GM12873 (cell line): Measurements from ENCODE around the gene THAP4.

Source experiments
- TF ChIP-seq, protein P1 (sequence below): IDR thresholded peaks from 2 replicates; pipeline ENCODE4 v1.5.1; 2012; ENCODE audit warnings: low read depth, mild to moderate bottlenecking, moderate library complexity, low read length, control low read depth; ENCODE audit not compliant: insufficient read depth; ENCODE audit errors: missing control alignments

Gene THAP4

DNA sequence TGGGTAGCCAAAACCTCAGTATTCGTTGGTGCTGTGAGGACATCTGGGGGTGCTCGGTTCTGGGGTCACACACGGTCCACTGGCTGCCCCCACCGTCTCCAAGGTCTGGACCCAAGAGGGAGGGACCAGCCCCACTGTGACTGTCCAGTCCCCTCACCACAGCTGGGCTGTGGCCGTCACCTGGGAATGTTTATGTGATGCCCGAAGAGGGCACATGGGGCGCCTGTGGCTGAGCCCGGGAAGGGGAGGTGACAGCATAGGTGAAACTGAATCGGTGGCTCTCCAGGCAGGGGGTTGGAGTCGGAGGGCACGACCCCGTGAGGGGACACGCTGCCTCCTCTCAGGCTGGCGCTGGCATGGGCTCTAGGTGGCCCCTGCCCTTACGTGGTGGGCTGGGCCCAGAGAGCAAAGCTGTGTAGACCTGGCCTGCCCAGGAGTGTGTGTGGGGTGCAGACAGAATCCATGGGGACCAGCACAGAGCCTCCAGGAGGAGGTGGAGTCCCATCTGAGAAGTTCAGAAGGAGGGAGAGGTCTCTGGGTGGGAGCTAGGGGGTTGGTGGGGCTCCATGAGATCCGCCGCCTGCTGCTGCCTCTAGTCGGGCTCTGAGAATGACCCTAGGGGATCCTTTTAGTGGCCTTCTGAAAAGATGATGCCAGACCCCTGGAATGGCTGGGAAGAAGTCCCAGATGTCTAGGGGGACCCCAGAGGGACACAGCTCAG, 76.6 kb downstream of the THAP4 start:
- TF ChIP-seq, protein P1, sequence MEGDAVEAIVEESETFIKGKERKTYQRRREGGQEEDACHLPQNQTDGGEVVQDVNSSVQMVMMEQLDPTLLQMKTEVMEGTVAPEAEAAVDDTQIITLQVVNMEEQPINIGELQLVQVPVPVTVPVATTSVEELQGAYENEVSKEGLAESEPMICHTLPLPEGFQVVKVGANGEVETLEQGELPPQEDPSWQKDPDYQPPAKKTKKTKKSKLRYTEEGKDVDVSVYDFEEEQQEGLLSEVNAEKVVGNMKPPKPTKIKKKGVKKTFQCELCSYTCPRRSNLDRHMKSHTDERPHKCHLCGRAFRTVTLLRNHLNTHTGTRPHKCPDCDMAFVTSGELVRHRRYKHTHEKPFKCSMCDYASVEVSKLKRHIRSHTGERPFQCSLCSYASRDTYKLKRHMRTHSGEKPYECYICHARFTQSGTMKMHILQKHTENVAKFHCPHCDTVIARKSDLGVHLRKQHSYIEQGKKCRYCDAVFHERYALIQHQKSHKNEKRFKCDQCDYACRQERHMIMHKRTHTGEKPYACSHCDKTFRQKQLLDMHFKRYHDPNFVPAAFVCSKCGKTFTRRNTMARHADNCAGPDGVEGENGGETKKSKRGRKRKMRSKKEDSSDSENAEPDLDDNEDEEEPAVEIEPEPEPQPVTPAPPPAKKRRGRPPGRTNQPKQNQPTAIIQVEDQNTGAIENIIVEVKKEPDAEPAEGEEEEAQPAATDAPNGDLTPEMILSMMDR: no peak

DNA sequence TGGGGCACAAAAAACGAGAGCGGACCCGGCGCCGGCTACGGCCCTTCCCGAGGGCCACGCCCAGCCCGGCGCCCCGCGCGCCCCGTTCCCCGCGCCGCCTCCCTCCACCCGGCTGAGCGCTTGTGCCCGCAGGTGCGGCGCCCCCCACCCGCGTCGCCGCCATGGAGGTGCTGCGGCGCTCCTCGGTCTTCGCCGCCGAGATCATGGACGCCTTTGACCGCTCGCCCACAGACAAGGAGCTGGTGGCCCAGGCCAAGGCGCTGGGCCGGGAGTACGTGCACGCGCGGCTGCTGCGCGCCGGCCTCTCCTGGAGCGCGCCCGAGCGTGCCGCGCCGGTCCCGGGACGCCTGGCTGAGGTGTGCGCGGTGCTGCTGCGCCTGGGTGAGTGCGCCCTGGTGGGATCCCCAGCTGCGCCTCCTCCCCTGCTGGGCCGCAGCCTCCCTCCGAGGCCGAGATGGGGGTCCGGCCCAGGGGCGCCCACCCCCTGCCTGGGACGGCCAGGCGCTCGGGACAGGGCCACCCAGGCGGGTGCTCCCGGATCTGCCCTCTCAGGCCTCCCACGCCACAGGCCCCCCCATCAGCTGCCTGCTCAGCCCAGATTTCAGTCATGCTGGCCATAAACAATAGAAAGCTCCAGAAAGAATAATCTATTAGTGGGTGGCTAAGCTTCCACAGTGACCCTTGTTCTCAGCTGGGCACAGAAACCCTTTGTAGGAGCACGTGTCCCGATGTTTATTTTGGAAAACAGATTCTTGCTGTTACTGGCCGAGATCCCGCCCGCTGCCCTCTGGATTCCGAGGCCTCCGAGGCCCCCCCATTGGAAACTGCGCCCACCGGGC, 77.4 kb downstream of the THAP4 start:
- TF ChIP-seq, protein P1: no peak

DNA sequence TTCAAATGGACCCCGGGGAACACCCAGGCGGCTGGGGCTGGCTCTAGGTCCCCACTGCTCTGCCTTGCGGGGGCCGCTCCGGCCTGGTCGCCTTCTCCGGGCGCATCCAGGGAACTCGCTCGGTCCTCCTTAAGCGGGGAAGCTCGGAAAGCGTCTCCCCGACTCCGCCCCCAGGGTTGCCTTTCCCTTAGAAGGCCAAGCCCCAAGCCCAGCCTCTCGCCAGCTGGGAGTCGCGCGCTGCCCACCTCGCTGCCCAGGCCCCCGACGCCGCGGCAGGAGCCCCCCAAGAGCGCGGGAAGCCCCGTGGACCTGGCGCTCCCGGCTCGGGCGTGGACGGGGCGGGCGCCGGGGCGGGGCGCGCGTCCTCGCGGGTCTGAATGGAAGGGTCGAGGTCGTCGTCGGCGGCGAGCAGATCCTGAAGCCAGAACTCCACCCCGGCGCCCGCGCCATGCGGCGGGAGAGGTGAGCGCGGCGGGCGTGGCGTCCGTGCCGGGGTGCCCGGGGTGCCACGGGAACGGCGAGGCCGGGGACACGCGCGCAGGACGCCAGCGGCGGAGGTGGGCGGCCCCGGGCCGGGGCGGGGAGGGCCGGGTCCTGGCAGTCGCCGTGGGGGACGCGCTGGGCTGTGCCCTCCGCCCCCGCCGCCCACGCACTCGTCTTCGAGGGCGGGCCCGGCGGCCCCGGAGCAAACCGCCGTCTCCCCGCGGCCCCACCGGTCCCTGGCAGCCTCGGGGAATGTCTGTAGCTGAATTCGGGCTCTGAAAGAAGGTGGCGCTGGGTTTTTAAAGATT, 78.2 kb downstream of the THAP4 start, which contains the start of gene BOK:
Gene BOK, plus strand, starts transcription at position 214 of the 791 bp plus-strand sequence. CDS start 739 bp downstream, outside the sequence.
- TF ChIP-seq, protein P1: no peak

DNA sequence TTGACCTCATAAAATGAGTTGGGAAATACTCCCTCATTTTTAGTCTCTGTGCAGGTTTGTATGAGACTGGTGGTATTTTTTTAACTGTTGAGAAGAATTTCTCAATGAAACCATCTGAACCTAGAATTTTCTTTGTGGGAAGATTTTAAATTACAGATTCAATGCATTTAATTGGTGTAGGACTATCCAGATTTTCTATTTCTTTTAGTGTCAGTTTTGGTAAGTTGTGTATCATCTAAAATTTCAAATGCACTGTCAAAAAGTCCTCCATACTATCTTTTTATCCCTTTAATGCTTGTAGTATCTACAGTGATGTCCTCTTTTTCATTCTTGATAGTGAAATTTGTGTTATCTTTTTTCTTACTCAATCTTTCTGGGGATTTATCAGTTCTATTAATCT, 80.2 kb downstream of the THAP4 start:
- TF ChIP-seq, protein P1: no peak

DNA sequence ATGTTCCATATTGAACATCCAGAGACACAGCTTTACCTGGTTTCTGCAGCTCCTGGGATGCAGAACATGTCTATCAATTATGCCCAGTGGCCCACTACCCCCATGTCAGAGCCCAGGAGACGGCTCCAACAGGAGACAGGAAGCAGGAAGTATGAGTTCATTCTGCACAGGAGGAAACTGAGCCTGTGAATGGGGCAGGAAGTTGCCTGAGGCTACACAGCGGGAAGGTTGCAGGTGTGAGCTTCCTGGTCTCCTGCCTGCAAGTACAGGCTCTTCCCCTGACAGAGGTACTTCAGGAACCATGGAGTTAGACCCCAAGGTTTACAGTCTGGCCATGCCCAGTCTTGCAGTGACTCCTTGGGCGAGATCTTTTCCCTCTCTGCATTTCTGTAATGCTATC, 81.2 kb downstream of the THAP4 start:
- TF ChIP-seq, protein P1: no peak

DNA sequence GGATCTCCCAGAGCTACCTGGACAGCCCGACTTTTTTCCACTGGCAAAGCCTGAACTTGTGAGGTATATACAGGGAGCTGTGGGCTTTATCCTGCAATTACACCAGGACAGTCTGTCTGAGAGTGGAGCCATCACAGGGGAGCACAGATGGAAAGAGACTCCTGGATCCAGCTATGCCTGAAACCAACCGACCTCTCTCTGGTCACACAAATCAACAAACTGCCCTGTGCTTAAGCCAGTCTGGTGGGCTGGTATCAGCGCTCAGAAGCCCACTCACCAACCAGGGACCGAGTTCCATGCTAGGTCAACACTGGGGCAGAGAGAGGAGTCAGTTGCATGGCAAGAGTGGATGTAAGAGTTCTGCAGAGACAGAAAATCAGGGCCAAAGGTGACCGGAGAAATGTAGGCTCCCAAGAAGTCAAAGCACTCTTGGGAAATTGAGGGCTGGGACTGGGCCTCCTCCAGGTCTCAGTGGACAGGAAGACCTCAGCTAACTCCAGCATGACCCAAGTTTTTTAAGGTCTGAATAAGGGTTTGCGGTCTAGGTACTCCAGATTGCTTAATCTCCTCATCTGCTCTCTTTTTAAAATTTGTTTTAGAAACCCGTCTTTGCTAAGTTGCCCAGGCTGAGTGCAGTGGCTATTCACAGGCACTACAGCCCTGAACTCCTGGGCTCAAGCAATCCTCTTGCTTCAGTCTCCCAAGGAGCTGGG, 82.2 kb downstream of the THAP4 start:
- TF ChIP-seq, protein P1: no peak
